H1 (cell line): ENCODE results near the gene TYW5. TPM values are rescaled to one million over a fixed set of nuclear protein-coding genes. Genes with fewer than 3 reads are reported as not detected.

Experiments
- CTCF ChIA-PET: fragments of 300-600 bp; sonication (Branson Sonifier 250); formaldehyde crosslinking; loops from one replicate; lab custom pipeline; 2021; ENCODE audit not compliant: partially characterized antibody; lab: Charles Lee
- POLR2A ChIA-PET: fragments of 300-600 bp; sonication (Branson Sonifier 250); formaldehyde crosslinking; loops from one replicate; lab custom pipeline; 2021; ENCODE audit warnings: inconsistent platforms; ENCODE audit not compliant: partially characterized antibody; lab: Charles Lee
- DNase-seq, 2 experiments: peaks; one replicate each; pipeline versions ENCODE4 v3.0.0 to v3.0.0-alpha.2; 2010 to 2022; ENCODE audit warnings: low spot score in 2 of 2, low read depth in 1 of 2, mixed read lengths in 1 of 2
- FAIRE-seq: peaks from 2 replicates; lab custom pipeline; 2011; peaks lifted over from hg19 to GRCh38; lab: Jason Lieb, UNC
- H2AFZ ChIP-seq: 2 replicates; pipeline ENCODE4 v1.8.1; 2012; ENCODE audit warnings: low read length, inconsistent platforms
- H2AK5ac ChIP-seq: 2 replicates; pipeline ENCODE4 v1.6.1; 2013; ENCODE audit warnings: low read depth, low read length
- H2BK120ac ChIP-seq: replicated peaks from 2 replicates; pipeline ENCODE3; 2013; ENCODE audit warnings: low read depth, low read length, inconsistent platforms
- H2BK12ac ChIP-seq: 2 replicates; pipeline ENCODE4 v1.6.1; 2013; ENCODE audit warnings: low read depth, low read length
- H2BK15ac ChIP-seq: 2 replicates; pipeline ENCODE4 v1.6.1; 2013; ENCODE audit warnings: low read length
- H2BK20ac ChIP-seq: 2 replicates; pipeline ENCODE4 v1.6.1; 2013; ENCODE audit warnings: low read length
- H2BK5ac ChIP-seq: 2 replicates; pipeline ENCODE4 v1.6.1; 2013; ENCODE audit warnings: low read depth, low read length
- H3K14ac ChIP-seq: 2 replicates; pipeline ENCODE4 v1.6.1; 2013; ENCODE audit warnings: inconsistent platforms; ENCODE audit not compliant: insufficient read length
- H3K18ac ChIP-seq: 2 replicates; pipeline ENCODE4 v1.6.1; 2013; ENCODE audit warnings: low read length; ENCODE audit errors: extremely low read depth
- H3K23ac ChIP-seq: 2 replicates; pipeline ENCODE4 v1.6.1; 2013; ENCODE audit warnings: inconsistent platforms; ENCODE audit not compliant: insufficient read length
- H3K23me2 ChIP-seq: 2 replicates; pipeline ENCODE4 v1.6.1; 2013; ENCODE audit warnings: low read depth, low read length
- H3K27ac ChIP-seq: 2 replicates; pipeline ENCODE4 v1.6.1; 2011; ENCODE audit warnings: low read depth, low read length, inconsistent platforms
- H3K27me3 ChIP-seq, 4 experiments: replicated peaks in 1 of 4; 1 replicate in 1 of 4; 2 replicates in 3 of 4; pipeline versions ENCODE4 v1.6.1 to v1.8.1; 2011 to 2013; ENCODE audit warnings: low read length in 3 of 4, mild to moderate bottlenecking in 3 of 4, inconsistent platforms in 2 of 4, mixed read lengths in 2 of 4, moderate library complexity in 1 of 4; ENCODE audit not compliant: control insufficient read depth in 3 of 4, insufficient read depth in 3 of 4; ENCODE audit errors: extremely low read depth in 1 of 4
- H3K36me3 ChIP-seq, 4 experiments: 2 replicates each; pipeline versions ENCODE4 v1.6.1 to v1.8.1; 2011 to 2013; ENCODE audit warnings: mild to moderate bottlenecking in 4 of 4, low read length in 3 of 4, moderate library complexity in 2 of 4, control low read depth in 1 of 4, inconsistent platforms in 1 of 4; ENCODE audit not compliant: insufficient read depth in 4 of 4, control insufficient read depth in 2 of 4
- H3K4ac ChIP-seq: replicated peaks from 2 replicates; pipeline ENCODE3; 2013; ENCODE audit warnings: low read length, low read depth, mixed read lengths, inconsistent platforms; ENCODE audit not compliant: insufficient read length
- H3K4me1 ChIP-seq, 4 experiments: replicated peaks in 1 of 4; 1 replicate in 1 of 4; 2 replicates in 3 of 4; pipeline versions ENCODE4 v1.6.1 to v1.8.1; 2011 to 2013; ENCODE audit warnings: low read length in 3 of 4, inconsistent platforms in 2 of 4, mixed read lengths in 1 of 4; ENCODE audit not compliant: insufficient read depth in 4 of 4, control insufficient read depth in 3 of 4
- H3K4me2 ChIP-seq, 2 experiments: 2 replicates each; pipeline versions ENCODE4 v1.6.1 to v1.8.1; 2011 to 2013; ENCODE audit warnings: low read depth in 2 of 2, low read length in 2 of 2, control low read depth in 1 of 2, inconsistent platforms in 1 of 2, mild to moderate bottlenecking in 1 of 2; ENCODE audit not compliant: insufficient read depth in 1 of 2
- H3K4me3 ChIP-seq, 4 experiments: fragments of 200-600, 300-600 bp in 1 of 4; sonication (generic), shearing (Covaris generic), sonication (Bioruptor Twin) in 1 of 4; 2 replicates each; pipeline versions ENCODE4 v1.5.1 to v1.8.1; 2011 to 2016; ENCODE audit warnings: low read length in 4 of 4, low read depth in 3 of 4, control low read depth in 2 of 4, inconsistent platforms in 2 of 4, mild to moderate bottlenecking in 2 of 4, mixed read lengths in 1 of 4, moderate library complexity in 1 of 4; ENCODE audit not compliant: insufficient read depth in 2 of 4; ENCODE audit errors: extremely low read depth in 1 of 4
- H3K56ac ChIP-seq: replicated peaks from 2 replicates; pipeline ENCODE3; 2013; ENCODE audit warnings: low read depth, mild to moderate bottlenecking, mixed read lengths, low read length, inconsistent platforms; ENCODE audit not compliant: insufficient read length
- H3K79me1 ChIP-seq: 2 replicates; pipeline ENCODE4 v1.6.1; 2013; ENCODE audit warnings: low read depth, low read length, control low read depth
- H3K79me2 ChIP-seq, 2 experiments: 2 replicates each; pipeline versions ENCODE4 v1.6.1 to v1.8.1; 2012 to 2013; ENCODE audit warnings: low read length in 2 of 2, mild to moderate bottlenecking in 2 of 2, inconsistent platforms in 1 of 2; ENCODE audit not compliant: insufficient read depth in 2 of 2, control insufficient read depth in 1 of 2
- H3K9ac ChIP-seq, 4 experiments: replicated peaks in 1 of 4; 1 replicate in 1 of 4; 2 replicates in 3 of 4; pipeline versions ENCODE4 v1.6.1 to v1.8.1; 2011 to 2013; ENCODE audit warnings: low read depth in 3 of 4, low read length in 3 of 4, control low read depth in 2 of 4, mild to moderate bottlenecking in 2 of 4, moderate library complexity in 2 of 4, inconsistent platforms in 1 of 4; ENCODE audit errors: extremely low read depth in 1 of 4
- H3K9me3 ChIP-seq, 2 experiments: 2 replicates each; pipeline versions ENCODE4 v1.6.1 to v1.8.1; 2012 to 2013; ENCODE audit warnings: mild to moderate bottlenecking in 2 of 2, moderate library complexity in 2 of 2, control low read depth in 1 of 2, inconsistent platforms in 1 of 2, low read depth in 1 of 2, low read length in 1 of 2, mixed read lengths in 1 of 2; ENCODE audit not compliant: insufficient read depth in 2 of 2
- H4K20me1 ChIP-seq, 2 experiments: replicated peaks in 1 of 2; 2 replicates each; pipeline versions ENCODE3 to v1.8.1; 2011 to 2013; ENCODE audit warnings: inconsistent platforms in 2 of 2, low read length in 2 of 2, mild to moderate bottlenecking in 1 of 2; ENCODE audit not compliant: insufficient read depth in 2 of 2, control insufficient read depth in 1 of 2
- H4K5ac ChIP-seq: 2 replicates; pipeline ENCODE4 v1.6.1; 2013; ENCODE audit warnings: low read length, low read depth, mixed read lengths, inconsistent platforms; ENCODE audit not compliant: insufficient read length
- H4K8ac ChIP-seq: 2 replicates; pipeline ENCODE4 v1.8.0; 2013; ENCODE audit warnings: mild to moderate bottlenecking, moderate library complexity, low read length, inconsistent platforms; ENCODE audit not compliant: insufficient read depth; ENCODE audit errors: extremely low read depth
- H4K91ac ChIP-seq: replicated peaks from 2 replicates; pipeline ENCODE3; 2013; ENCODE audit warnings: low read length, mixed read lengths, inconsistent platforms; ENCODE audit not compliant: insufficient read length
- ASH2L ChIP-seq: fragments of 200-600, 300-600 bp; sonication (generic); IDR thresholded peaks from one replicate; pipeline ENCODE4 v1.7.1; 2017; ENCODE audit warnings: low read length
- ATF2 ChIP-seq: IDR thresholded peaks from 2 replicates; pipeline ENCODE4 v1.6.1; 2012; ENCODE audit warnings: low read length, inconsistent platforms
- CBX5 ChIP-seq: fragments of 300-800, 300-1000 bp; sonication (generic); IDR thresholded peaks from 2 replicates; pipeline ENCODE4 v1.7.1; 2016; ENCODE audit warnings: antibody characterized with exemption, low read length, low read depth
- GABPA ChIP-seq: IDR thresholded peaks from 2 replicates; pipeline ENCODE4 v1.6.1; 2011; ENCODE audit warnings: mild to moderate bottlenecking, low read length, moderate library complexity, borderline replicate concordance; ENCODE audit not compliant: insufficient read depth
- MAFK ChIP-seq: IDR thresholded peaks from 2 replicates; pipeline ENCODE4 v1.6.1; 2012; ENCODE audit warnings: low read depth, mild to moderate bottlenecking, improper control_type of control experiment, low read length
- PHF8 ChIP-seq: fragments of 200-600 bp; sonication (generic); conservative IDR thresholded peaks from 2 replicates; pipeline ENCODE4 v1.7.1; 2012; ENCODE audit warnings: low read depth, mild to moderate bottlenecking, inconsistent platforms, low read length, moderate library complexity
- POLR2AphosphoS5 ChIP-seq: IDR thresholded peaks from 2 replicates; pipeline ENCODE4 v1.6.1; 2011; ENCODE audit warnings: low read depth, low read length
- SAP30 ChIP-seq: fragments of 300-600 bp; sonication (generic); IDR thresholded peaks from 2 replicates; pipeline ENCODE4 v1.7.1; 2012; ENCODE audit warnings: low read length, moderate library complexity, mild to moderate bottlenecking, inconsistent platforms; ENCODE audit not compliant: insufficient read depth, insufficient replicate concordance
- SIN3A ChIP-seq, 2 experiments: IDR thresholded peaks in 1 of 2; conservative IDR thresholded peaks in 1 of 2; 2 replicates each; pipeline ENCODE4 v1.6.1; 2011 to 2012; ENCODE audit warnings: low read length in 2 of 2, improper control_type of control experiment in 1 of 2, low read depth in 1 of 2, mild to moderate bottlenecking in 1 of 2
- YY1 ChIP-seq: IDR thresholded peaks from 2 replicates; pipeline ENCODE4 v1.6.1; 2011; ENCODE audit warnings: low read depth, mild to moderate bottlenecking, low read length
- WGBS, 2 experiments: shearing (Covaris generic) in 1 of 2; methylation state at CpG; one replicate each; pipeline versions ENCODE4 v1.1.6 to v1.1.7; 2013 to 2015; ENCODE audit warnings: low lambda C conversion rate in 2 of 2, mixed read lengths in 2 of 2, inconsistent platforms in 1 of 2, low coverage in 1 of 2, missing lambda C conversion rate in 1 of 2; ENCODE audit not compliant: insufficient replicate concordance in 2 of 2, insufficient coverage in 1 of 2, insufficient read length in 1 of 2; ENCODE audit errors: extremely low coverage in 1 of 2, missing lambda C conversion rate in 1 of 2; 5-methylcytosine and 5-hydroxymethylcytosine counted together
- polyA plus RNA-seq, 7 experiments: library from polyadenylated mRNA; depleted of rRNA in 3 of 7; stranded (reverse) in 5 of 7; unstranded in 2 of 7; fragments of >200 nt in 5 of 7; fragments of 200-250 nt in 2 of 7; gene quantifications; 1 replicate in 5 of 7; 2 replicates in 1 of 7; 4 replicates in 1 of 7; pipeline versions ENCODE4 v1.2.1 to v1.2.3, GENCODE V29; 2011 to 2013; ENCODE audit warnings: missing spikeins in 2 of 7, mixed read lengths in 2 of 7
- total RNA-seq: library from RNA; stranded (reverse); fragmentation: NEBNext Ultra II Directional; extraction: Animal tissue kit (Norgen Biotek cat#: 25700); gene quantifications from 2 replicates; pipeline ENCODE4 v1.2.1, GENCODE V29; 2021

TYW5 gene
- total and polyA plus RNA-seq, 2 of the 8 experiments (the other 6 are each of a cell fraction or from before 2014, with no cell fraction given): 5.4 to 11.3 TPM

- no peak for DNase-seq
- H3K36me3 ChIP-seq: peaks cover under 1 to 28% (median 11%) of the 10 kb centered on the region in 4 experiments; a peak in 5 of 8 replicates
- H3K79me2 ChIP-seq: peaks cover 35 to 50% of the 10 kb centered on the region in 2 experiments
- H3K4me2 ChIP-seq: peak overlapping the region; percentile 81 to 89
- POLR2A ChIA-PET: interaction anchor here (0.9 to 2.7 kb wide), 9 partner anchors 12 to 155 kb away, joined by 3 to 7 read pairs (median 5); no protein-coding TSS in a partner anchor
- H4K20me1 ChIP-seq: peaks cover 1% of the 10 kb centered on the region in 2 experiments
- 5% methylated on average over 13 of the region's 13 CpGs; no CpG with 5 or more reads in 1 of the 2 experiments for WGBS, 2 experiments
- H3K4me3 ChIP-seq: peak overlapping the region; percentile 88 to 97 (median 92)
- peak overlapping the region; percentile 6 for H3K4ac ChIP-seq
- peak overlapping the region; percentile 94 for H3K27ac ChIP-seq
- peak; percentile 43 for TF ChIP-seq SAP30
- no peak for TF ChIP-seq SIN3A (conservative IDR thresholded peaks at IDR 0.05 in 1 of 2, IDR thresholded peaks at IDR 0.05 in 1 of 2; ENCODE audit: low read depth in 1 of 2, low read length in 2 of 2)
- TF ChIP-seq ATF2: no peak
- TF ChIP-seq YY1: no peak
- TF ChIP-seq PHF8: no peak
- TF ChIP-seq POLR2AphosphoS5: 0 out of 2 replicates have a peak, but pooled peaks have one; percentile 2
- no peak for TF ChIP-seq MAFK
- no peak for TF ChIP-seq GABPA
- no peak for TF ChIP-seq ASH2L
- no peak for TF ChIP-seq CBX5
- H3K14ac ChIP-seq: no peak overlapping the region
- H3K9me3 ChIP-seq: peaks cover 9 to 10% of the 10 kb centered on the region in 2 experiments
- peaks cover 0 to 3% (median 0%) of the 10 kb centered on the region in 4 experiments; a peak in 2 of 7 replicates for H3K4me1 ChIP-seq
- no peak for FAIRE-seq
- H2BK12ac ChIP-seq: peak overlapping the region; percentile 85; the same call in 1 of the 2 replicates
- H3K18ac ChIP-seq: peak overlapping the region; percentile 91
- no peak overlapping the region for H3K23ac ChIP-seq
- peak overlapping the region; percentile 91 for H2BK5ac ChIP-seq
- peak overlapping the region; percentile 16; the same call in 1 of the 2 replicates for H2AK5ac ChIP-seq
- peak overlapping the region; percentile 98; the same call in 1 of the 2 replicates for H4K8ac ChIP-seq
- CTCF ChIA-PET: interaction anchor here (0.8 to 1.6 kb wide), 5 partner anchors 10 to 207 kb away, joined by 3 to 4 read pairs (median 3); no protein-coding TSS in a partner anchor
- H3K27me3 ChIP-seq: no peaks in the 10 kb centered on the region
- no peaks in the 10 kb centered on the region; the same call in none of the 2 replicates for H3K23me2 ChIP-seq
- peak overlapping the region; percentile 89 for H3K56ac ChIP-seq
- H2BK20ac ChIP-seq: no peak overlapping the region
- no peaks in the 10 kb centered on the region for H3K79me1 ChIP-seq
- no peak overlapping the region for H2AFZ ChIP-seq
- H3K9ac ChIP-seq: peak overlapping the region; percentile 91 to 94 (median 93)
- H4K5ac ChIP-seq: peak overlapping the region; percentile 90
- peak overlapping the region; percentile 63 for H4K91ac ChIP-seq
- H2BK15ac ChIP-seq: no peak overlapping the region
- no peak overlapping the region for H2BK120ac ChIP-seq
Observed at GRCh38 chr2:199911877-199912161, 43.5 kb downstream of the TYW5 start.
